ENCODE results near the gene LPAR3. TPM values are rescaled to one million over a fixed set of nuclear protein-coding genes. Genes with fewer than 3 reads are reported as not detected.

LPAR3 gene
- total and polyA plus RNA-seq, 2 experiments from 2014 or later, result 10.4 to 36.9 TPM

DNA sequence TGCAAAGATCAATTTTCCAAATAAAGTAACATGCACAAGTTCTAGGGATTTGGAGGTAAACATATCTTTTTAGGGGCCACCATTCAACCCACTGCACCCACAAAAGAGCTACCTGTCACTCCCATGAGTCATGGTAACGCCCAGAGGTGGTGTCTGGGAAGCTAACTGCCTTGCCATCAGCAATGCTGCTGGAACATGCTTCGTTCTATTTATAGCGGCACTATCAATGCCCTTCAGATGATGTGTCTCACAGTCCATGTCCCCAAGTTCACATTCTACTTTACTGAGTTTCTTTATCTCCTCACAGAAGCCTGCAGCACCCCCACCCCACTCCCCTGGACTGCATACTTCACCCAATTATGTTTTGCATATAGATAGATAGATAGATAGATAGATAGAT lies 95.4 kb downstream of the LPAR3 start (continued):
- TF ChIP-seq, protein P1, sequence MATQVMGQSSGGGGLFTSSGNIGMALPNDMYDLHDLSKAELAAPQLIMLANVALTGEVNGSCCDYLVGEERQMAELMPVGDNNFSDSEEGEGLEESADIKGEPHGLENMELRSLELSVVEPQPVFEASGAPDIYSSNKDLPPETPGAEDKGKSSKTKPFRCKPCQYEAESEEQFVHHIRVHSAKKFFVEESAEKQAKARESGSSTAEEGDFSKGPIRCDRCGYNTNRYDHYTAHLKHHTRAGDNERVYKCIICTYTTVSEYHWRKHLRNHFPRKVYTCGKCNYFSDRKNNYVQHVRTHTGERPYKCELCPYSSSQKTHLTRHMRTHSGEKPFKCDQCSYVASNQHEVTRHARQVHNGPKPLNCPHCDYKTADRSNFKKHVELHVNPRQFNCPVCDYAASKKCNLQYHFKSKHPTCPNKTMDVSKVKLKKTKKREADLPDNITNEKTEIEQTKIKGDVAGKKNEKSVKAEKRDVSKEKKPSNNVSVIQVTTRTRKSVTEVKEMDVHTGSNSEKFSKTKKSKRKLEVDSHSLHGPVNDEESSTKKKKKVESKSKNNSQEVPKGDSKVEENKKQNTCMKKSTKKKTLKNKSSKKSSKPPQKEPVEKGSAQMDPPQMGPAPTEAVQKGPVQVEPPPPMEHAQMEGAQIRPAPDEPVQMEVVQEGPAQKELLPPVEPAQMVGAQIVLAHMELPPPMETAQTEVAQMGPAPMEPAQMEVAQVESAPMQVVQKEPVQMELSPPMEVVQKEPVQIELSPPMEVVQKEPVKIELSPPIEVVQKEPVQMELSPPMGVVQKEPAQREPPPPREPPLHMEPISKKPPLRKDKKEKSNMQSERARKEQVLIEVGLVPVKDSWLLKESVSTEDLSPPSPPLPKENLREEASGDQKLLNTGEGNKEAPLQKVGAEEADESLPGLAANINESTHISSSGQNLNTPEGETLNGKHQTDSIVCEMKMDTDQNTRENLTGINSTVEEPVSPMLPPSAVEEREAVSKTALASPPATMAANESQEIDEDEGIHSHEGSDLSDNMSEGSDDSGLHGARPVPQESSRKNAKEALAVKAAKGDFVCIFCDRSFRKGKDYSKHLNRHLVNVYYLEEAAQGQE (IDR thresholded peaks at IDR 0.05; ENCODE audit: unreplicated experiment), result no peak
- TF ChIP-seq EZH2phosphoT487 (IDR thresholded peaks at IDR 0.05; ENCODE audit: unreplicated experiment), result no peak
- TF ChIP-seq POLR2AphosphoS5 (IDR thresholded peaks at IDR 0.05; ENCODE audit: low read depth), result no peak
- TF ChIP-seq, protein P2, sequence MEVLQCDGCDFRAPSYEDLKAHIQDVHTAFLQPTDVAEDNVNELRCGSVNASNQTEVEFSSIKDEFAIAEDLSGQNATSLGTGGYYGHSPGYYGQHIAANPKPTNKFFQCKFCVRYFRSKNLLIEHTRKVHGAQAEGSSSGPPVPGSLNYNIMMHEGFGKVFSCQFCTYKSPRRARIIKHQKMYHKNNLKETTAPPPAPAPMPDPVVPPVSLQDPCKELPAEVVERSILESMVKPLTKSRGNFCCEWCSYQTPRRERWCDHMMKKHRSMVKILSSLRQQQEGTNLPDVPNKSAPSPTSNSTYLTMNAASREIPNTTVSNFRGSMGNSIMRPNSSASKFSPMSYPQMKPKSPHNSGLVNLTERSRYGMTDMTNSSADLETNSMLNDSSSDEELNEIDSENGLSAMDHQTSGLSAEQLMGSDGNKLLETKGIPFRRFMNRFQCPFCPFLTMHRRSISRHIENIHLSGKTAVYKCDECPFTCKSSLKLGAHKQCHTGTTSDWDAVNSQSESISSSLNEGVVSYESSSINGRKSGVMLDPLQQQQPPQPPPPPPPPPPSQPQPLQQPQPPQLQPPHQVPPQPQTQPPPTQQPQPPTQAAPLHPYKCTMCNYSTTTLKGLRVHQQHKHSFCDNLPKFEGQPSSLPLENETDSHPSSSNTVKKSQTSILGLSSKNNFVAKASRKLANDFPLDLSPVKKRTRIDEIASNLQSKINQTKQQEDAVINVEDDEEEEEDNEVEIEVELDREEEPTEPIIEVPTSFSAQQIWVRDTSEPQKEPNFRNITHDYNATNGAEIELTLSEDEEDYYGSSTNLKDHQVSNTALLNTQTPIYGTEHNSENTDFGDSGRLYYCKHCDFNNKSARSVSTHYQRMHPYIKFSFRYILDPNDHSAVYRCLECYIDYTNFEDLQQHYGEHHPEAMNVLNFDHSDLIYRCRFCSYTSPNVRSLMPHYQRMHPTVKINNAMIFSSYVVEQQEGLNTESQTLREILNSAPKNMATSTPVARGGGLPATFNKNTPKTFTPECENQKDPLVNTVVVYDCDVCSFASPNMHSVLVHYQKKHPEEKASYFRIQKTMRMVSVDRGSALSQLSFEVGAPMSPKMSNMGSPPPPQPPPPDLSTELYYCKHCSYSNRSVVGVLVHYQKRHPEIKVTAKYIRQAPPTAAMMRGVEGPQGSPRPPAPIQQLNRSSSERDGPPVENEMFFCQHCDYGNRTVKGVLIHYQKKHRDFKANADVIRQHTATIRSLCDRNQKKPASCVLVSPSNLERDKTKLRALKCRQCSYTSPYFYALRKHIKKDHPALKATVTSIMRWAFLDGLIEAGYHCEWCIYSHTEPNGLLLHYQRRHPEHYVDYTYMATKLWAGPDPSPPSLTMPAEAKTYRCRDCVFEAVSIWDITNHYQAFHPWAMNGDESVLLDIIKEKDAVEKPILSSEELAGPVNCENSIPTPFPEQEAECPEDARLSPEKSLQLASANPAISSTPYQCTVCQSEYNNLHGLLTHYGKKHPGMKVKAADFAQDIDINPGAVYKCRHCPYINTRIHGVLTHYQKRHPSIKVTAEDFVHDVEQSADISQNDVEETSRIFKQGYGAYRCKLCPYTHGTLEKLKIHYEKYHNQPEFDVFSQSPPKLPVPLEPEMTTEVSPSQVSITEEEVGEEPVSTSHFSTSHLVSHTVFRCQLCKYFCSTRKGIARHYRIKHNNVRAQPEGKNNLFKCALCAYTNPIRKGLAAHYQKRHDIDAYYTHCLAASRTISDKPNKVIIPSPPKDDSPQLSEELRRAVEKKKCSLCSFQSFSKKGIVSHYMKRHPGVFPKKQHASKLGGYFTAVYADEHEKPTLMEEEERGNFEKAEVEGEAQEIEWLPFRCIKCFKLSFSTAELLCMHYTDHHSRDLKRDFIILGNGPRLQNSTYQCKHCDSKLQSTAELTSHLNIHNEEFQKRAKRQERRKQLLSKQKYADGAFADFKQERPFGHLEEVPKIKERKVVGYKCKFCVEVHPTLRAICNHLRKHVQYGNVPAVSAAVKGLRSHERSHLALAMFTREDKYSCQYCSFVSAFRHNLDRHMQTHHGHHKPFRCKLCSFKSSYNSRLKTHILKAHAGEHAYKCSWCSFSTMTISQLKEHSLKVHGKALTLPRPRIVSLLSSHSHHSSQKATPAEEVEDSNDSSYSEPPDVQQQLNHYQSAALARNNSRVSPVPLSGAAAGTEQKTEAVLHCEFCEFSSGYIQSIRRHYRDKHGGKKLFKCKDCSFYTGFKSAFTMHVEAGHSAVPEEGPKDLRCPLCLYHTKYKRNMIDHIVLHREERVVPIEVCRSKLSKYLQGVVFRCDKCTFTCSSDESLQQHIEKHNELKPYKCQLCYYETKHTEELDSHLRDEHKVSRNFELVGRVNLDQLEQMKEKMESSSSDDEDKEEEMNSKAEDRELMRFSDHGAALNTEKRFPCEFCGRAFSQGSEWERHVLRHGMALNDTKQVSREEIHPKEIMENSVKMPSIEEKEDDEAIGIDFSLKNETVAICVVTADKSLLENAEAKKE (CRISPR knock-in tag; IDR thresholded peaks at IDR 0.05), result no peak

DNA sequence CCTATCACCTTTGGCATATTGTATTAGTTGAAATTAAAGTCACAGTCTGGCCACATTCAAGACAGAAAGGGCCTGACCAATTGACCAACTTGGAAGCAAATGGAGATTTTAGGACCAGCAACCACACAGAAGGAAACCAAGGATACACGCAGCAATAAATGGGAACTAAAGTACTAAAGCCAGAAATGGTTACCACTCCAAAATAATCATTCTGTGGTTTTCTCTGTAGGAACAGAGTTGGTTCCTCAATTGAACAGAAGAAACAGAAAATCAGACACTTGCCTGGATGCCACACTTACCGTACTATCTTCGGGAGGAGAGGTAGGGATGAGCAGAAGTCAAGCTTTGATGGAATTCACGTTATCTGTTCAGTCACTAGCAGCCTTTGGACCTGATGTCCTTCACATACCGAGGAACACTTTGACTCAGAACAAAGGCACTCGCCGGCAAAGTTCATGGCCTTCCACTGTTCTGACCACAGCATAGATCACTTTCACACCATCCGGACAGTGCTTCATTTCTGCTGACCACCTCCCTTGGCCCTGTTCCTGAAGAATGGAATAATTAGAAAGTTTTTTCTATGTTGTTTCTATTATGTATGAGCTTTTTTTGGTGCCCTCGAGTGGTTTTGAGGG lies 96.9 kb downstream of the LPAR3 start:
- DNase-seq (ENCODE audit: low spot score) (no peak), ATAC-seq (no peak)
- Histone ChIP-seq H3K4me3 (no peak overlapping the region), H3K9me2 (ENCODE audit: insufficient read depth) (no peaks in the 10 kb centered on the region; the same call in 1 of the 2 replicates), H4K20me1 (replicated peaks; ENCODE audit: insufficient read depth) (no peaks in the 10 kb centered on the region), H3K79me2 (replicated peaks; ENCODE audit: insufficient read depth) (no peaks in the 10 kb centered on the region), H3K27ac (ENCODE audit: low read depth) (no peak overlapping the region), H2AFZ (no peak overlapping the region), H3K4me1 (ENCODE audit: insufficient read depth) (no peaks in the 10 kb centered on the region), H3K27me3 (ENCODE audit: insufficient read depth) (no peaks in the 10 kb centered on the region), H3F3A (replicated peaks; ENCODE audit: low read depth) (no peaks in the 10 kb centered on the region), H3K4me2 (no peak overlapping the region), H3K36me3 (ENCODE audit: insufficient read depth) (peaks cover 3% of the 10 kb centered on the region; the same call in 1 of the 2 replicates)
- Mint-ChIP-seq H3K36me3 (ENCODE audit: low read depth) (peaks cover 7% of the 10 kb centered on the region), H3K27ac (no peak overlapping the region; the same call in 1 of the 2 replicates), H3K4me3 (no peak overlapping the region), H3K4me1 (no peaks in the 10 kb centered on the region), H3K9me3 (peaks cover 6% of the 10 kb centered on the region; the same call in 2 of the 3 replicates), H3K27me3 (ENCODE audit: insufficient read depth, low read depth, poor library complexity) (peaks cover 1% of the 10 kb centered on the region)
- no peak for TF ChIP-seq EZH2 (IDR thresholded peaks at IDR 0.05; ENCODE audit: low read depth, unreplicated experiment)
- TF ChIP-seq, protein P3, sequence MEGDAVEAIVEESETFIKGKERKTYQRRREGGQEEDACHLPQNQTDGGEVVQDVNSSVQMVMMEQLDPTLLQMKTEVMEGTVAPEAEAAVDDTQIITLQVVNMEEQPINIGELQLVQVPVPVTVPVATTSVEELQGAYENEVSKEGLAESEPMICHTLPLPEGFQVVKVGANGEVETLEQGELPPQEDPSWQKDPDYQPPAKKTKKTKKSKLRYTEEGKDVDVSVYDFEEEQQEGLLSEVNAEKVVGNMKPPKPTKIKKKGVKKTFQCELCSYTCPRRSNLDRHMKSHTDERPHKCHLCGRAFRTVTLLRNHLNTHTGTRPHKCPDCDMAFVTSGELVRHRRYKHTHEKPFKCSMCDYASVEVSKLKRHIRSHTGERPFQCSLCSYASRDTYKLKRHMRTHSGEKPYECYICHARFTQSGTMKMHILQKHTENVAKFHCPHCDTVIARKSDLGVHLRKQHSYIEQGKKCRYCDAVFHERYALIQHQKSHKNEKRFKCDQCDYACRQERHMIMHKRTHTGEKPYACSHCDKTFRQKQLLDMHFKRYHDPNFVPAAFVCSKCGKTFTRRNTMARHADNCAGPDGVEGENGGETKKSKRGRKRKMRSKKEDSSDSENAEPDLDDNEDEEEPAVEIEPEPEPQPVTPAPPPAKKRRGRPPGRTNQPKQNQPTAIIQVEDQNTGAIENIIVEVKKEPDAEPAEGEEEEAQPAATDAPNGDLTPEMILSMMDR (conservative IDR thresholded peaks at IDR 0.05; ENCODE audit: low read depth in 2 of 2), result no peak
- TF ChIP-seq CREB1 (CRISPR knock-in tag; IDR thresholded peaks at IDR 0.05; ENCODE audit: low read depth), result no peak
- no peak for TF ChIP-seq STAT1 (IDR thresholded peaks at IDR 0.05; ENCODE audit: unreplicated experiment)

Measured in GM23338 (cell line).